HG03457 (cell line): ENCODE data around the gene SYNPO2L.
A peak's percentile ranks its signal among the peaks of the same experiment; 100 is the strongest.
"Not testable (repeated sequence)": the region's sequence is repeated elsewhere in the genome, so short reads cannot be mapped to it uniquely, and the experiment has no call there.

Source experiments
- ATAC-seq: cut with Tn5 transposase; IDR thresholded peaks from one replicate; pipeline ENCODE4 v1.9.1; 2021; ENCODE audit warnings: moderate number of reproducible peaks; ENCODE audit not compliant: unreplicated experiment

SYNPO2L gene

GRCh38 chr10:73625004-73625883 lies 30.6 kb downstream of the SYNPO2L start:
- ATAC-seq = peak; percentile 24

- no peak for ATAC-seq
Observed at GRCh38 chr10:73623056-73623455, 32.8 kb downstream of the SYNPO2L start.

- not testable (repeated sequence) for ATAC-seq
Observed at GRCh38 chr10:73620974-73621373, 34.9 kb downstream of the SYNPO2L start.

GRCh38 chr10:73617143-73617542 lies 38.7 kb downstream of the SYNPO2L start:
- ATAC-seq = not testable (repeated sequence)

- no peak for ATAC-seq
Observed at GRCh38 chr10:73614720-73615119, 41.1 kb downstream of the SYNPO2L start.

- no peak for ATAC-seq
Observed at GRCh38 chr10:73609116-73609515, 46.7 kb downstream of the SYNPO2L start.

GRCh38 chr10:73601486-73601921 lies 54.3 kb downstream of the SYNPO2L start:
- no peak for ATAC-seq

GRCh38 chr10:73597346-73597745 lies 58.5 kb downstream of the SYNPO2L start:
- ATAC-seq = no peak
